ENCODE results near the gene SIGMAR1. TPM values are rescaled to one million over a fixed set of nuclear protein-coding genes. Genes with fewer than 3 reads are reported as not detected.

SIGMAR1 gene
- total and polyA plus RNA-seq, 12 donors, result 15.8 to 54.0 (median 23.2) TPM

DNA sequence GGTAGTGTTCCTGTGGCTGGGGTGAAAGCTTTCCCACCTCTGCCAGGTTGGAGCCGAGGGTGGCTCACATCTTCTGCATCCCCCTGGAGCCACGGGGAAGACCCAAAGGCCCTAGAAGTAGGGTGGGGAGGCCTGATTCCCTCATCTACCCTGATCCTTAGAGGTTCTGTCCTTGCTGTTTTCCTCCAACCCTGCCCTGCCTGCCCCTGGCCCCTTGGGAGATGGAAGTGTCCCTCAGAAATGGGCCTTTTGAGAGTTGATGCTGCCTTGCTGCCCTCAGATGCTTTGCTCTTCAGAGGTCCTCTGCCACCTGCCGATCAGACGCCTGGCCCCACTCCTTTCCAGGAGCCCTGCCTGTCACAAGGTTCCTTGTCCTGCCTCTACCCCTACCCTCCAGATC is 47.2 kb upstream of the SIGMAR1 start:
- Histone ChIP-seq H3K4me3 (no peak overlapping the region), H3K4me1 (peaks cover 0 to 31% (median 0%) of the 10 kb centered on the region in 9 donors), H3K27ac (peak overlapping the region in 1 of 10 donors; percentile 38), H3K36me3 (peaks cover 0 to 7% (median 0%) of the 10 kb centered on the region in 9 donors), H3K27me3 (no peaks in the 10 kb centered on the region), H3K9me3 (no peaks in the 10 kb centered on the region)
- TF ChIP-seq, protein P1, sequence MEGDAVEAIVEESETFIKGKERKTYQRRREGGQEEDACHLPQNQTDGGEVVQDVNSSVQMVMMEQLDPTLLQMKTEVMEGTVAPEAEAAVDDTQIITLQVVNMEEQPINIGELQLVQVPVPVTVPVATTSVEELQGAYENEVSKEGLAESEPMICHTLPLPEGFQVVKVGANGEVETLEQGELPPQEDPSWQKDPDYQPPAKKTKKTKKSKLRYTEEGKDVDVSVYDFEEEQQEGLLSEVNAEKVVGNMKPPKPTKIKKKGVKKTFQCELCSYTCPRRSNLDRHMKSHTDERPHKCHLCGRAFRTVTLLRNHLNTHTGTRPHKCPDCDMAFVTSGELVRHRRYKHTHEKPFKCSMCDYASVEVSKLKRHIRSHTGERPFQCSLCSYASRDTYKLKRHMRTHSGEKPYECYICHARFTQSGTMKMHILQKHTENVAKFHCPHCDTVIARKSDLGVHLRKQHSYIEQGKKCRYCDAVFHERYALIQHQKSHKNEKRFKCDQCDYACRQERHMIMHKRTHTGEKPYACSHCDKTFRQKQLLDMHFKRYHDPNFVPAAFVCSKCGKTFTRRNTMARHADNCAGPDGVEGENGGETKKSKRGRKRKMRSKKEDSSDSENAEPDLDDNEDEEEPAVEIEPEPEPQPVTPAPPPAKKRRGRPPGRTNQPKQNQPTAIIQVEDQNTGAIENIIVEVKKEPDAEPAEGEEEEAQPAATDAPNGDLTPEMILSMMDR (IDR thresholded peaks at IDR 0.05), result no peak
- ATAC-seq, result no peak
- DNase-seq, result no peak
- WGBS, 2 donors, result 96 to 98% methylated on average over 4 of the region's 4 CpGs
- intact Hi-C loops (cut with DNase I), result no loop called here

DNA sequence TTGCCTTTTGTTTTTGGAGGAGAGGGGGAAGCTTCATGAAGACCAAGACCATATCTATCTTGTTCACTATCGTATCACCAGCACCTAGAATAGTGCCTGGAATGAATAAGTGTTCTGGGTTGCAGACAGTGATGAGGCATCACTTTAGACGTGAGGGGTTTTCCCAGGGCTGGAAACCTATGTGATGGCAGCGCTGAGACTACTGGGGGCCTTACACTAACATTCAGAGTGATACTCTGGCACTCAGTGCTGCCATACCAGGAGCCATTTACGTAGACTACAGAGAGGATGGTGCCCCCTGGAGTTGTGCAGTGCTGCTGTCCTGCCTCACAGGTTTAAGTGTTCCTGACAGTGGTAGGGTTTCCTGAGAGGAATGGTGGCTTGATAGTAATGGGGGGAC is 46.6 kb upstream of the SIGMAR1 start:
- H3K9me3 ChIP-seq, result no peaks in the 10 kb centered on the region
- 91 to 92% methylated on average over 4 of the region's 4 CpGs for WGBS, 2 donors
- intact Hi-C loops (cut with DNase I), result no loop called here
- H3K4me1 ChIP-seq, result peaks cover 0 to 31% (median 0%) of the 10 kb centered on the region in 9 donors
- H3K36me3 ChIP-seq, result peaks cover 0 to 7% (median 0%) of the 10 kb centered on the region in 9 donors
- H3K27ac ChIP-seq, result no peak overlapping the region
- DNase-seq, result no peak
- no peak overlapping the region for H3K4me3 ChIP-seq
- H3K27me3 ChIP-seq, result no peaks in the 10 kb centered on the region
- TF ChIP-seq, protein P1 (IDR thresholded peaks at IDR 0.05), result no peak
- ATAC-seq, result no peak

DNA sequence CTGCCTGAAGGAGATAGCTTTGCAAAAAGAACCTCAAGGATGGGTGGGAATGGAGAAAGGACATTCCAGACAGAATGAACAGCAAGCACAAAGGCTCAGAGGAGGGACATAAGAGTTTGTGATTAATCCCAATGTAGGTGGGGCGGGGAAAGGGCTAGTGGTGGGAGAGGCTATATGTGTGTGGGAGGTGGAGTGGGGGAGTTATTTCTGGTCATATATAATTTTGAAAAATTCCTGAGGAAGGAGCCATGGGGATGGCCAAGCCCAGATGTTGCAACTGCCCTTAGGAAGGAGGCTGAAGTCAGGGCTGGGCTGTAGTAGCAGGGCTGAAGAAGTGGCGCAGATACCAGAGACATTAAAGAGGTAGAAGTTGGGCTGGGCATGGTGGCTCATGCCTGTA is 38.3 kb upstream of the SIGMAR1 start:
- DNase-seq (no peak), ATAC-seq (no peak)
- TF ChIP-seq, protein P1 (IDR thresholded peaks at IDR 0.05), result no peak
- Histone ChIP-seq H3K4me1 (peaks cover 0 to 4% (median 0%) of the 10 kb centered on the region in 9 donors), H3K36me3 (no peaks in the 10 kb centered on the region), H3K9me3 (no peaks in the 10 kb centered on the region), H3K27ac (peak overlapping the region in 1 of 10 donors; percentile 60), H3K27me3 (no peaks in the 10 kb centered on the region), H3K4me3 (no peak overlapping the region)
- WGBS, 2 donors, result 96 to 97% methylated on average over 2 of the region's 2 CpGs
- intact Hi-C loops (cut with DNase I), result no loop called here

DNA sequence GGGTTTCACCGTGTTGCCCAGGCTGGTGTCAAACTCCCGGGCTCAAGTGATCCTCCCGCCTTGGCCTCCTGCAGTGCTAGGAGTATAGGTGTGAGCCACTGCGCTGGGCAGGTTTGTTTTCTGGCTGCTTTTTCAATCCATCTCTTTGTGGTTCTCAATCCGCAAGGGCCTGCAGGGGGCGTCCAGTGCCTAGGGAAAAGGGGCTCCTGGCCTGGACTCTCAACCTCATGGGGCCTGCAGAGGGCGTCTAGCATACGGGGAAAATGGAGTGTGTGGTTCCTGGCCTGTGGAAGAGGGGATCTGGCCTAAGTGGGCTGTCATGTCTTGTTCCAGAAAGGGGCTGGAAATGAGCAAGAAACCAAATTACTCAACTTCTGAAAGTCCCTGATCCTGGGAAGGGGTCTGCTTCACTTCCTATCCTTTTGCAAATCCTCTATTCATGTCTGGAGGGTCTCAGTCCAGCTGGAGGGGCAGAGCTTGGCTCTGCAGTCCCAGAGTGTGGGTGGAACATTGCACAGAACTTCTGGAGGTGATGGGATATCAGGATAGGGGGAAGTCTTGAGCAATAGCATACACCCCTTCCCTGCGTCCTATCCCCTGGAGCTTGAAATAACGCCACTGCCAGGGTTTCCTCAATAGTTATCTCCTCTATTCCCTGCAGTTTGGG is 37.6 kb upstream of the SIGMAR1 start:
- Histone ChIP-seq H3K4me3 (no peak overlapping the region), H3K36me3 (no peaks in the 10 kb centered on the region), H3K4me1 (peaks cover 0 to 4% (median 0%) of the 10 kb centered on the region in 9 donors), H3K9me3 (no peaks in the 10 kb centered on the region), H3K27ac (peak overlapping the region in 1 of 10 donors; percentile 60), H3K27me3 (no peaks in the 10 kb centered on the region)
- DNase-seq (peak; percentile 54 to 57), ATAC-seq (peak; percentile 44 to 83 (median 65))
- WGBS, 2 donors, result 37 to 45% methylated on average over 10 of the region's 10 CpGs
- intact Hi-C loops (cut with DNase I), result no loop called here
- TF ChIP-seq, protein P1 (IDR thresholded peaks at IDR 0.05), result peak in 8 of 9 donors; percentile 25 to 75 (median 56)
